ENCODE data around the gene CACNB4. TPM values are rescaled to one million over a fixed set of nuclear protein-coding genes. Genes with fewer than 3 reads are reported as not detected.

CACNB4 gene
- total RNA-seq, 2 donors from 2014 or later = 15.4 to 40.6 TPM

GRCh38 chr2:152106464-152106863 lies 7.6 kb upstream of the CACNB4 start:
- Histone ChIP-seq H3K4me1 (replicated peaks) (no peaks in the 10 kb centered on the region), H3K27ac (no peak overlapping the region), H3K4me3 (no peak overlapping the region), H3K9me3 (no peaks in the 10 kb centered on the region), H3K27me3 (replicated peaks; ENCODE audit: insufficient read depth) (no peaks in the 10 kb centered on the region), H3K36me3 (no peaks in the 10 kb centered on the region)
- WGBS = 81% methylated on average over 4 of the region's 4 CpGs
- intact Hi-C loops (cut with DNase I) = no loop called here
- TF ChIP-seq POLR2AphosphoS5 (IDR thresholded peaks at IDR 0.05) = no peak
- TF ChIP-seq POLR2A (IDR thresholded peaks at IDR 0.05) = no peak
- no peak for TF ChIP-seq CTCF (IDR thresholded peaks at IDR 0.05)
- no peak for DNase-seq (ENCODE audit: low spot score)

GRCh38 chr2:152103271-152103670 lies 4.4 kb upstream of the CACNB4 start:
- Histone ChIP-seq H3K9me3 (no peaks in the 10 kb centered on the region), H3K4me1 (replicated peaks) (peaks cover 2% of the 10 kb centered on the region), H3K27ac (no peak overlapping the region), H3K36me3 (no peaks in the 10 kb centered on the region), H3K4me3 (no peak overlapping the region), H3K27me3 (replicated peaks; ENCODE audit: insufficient read depth) (no peaks in the 10 kb centered on the region)
- DNase-seq (ENCODE audit: low spot score) = no peak
- intact Hi-C loops (cut with DNase I) = no loop called here
- 95% methylated on average over 3 of the region's 3 CpGs for WGBS
- TF ChIP-seq CTCF (IDR thresholded peaks at IDR 0.05) (no peak), POLR2AphosphoS5 (IDR thresholded peaks at IDR 0.05) (no peak), POLR2A (IDR thresholded peaks at IDR 0.05) (no peak)

- Histone ChIP-seq H3K36me3 (no peaks in the 10 kb centered on the region), H3K27ac (no peak overlapping the region), H3K4me3 (no peak overlapping the region), H3K27me3 (replicated peaks; ENCODE audit: insufficient read depth) (no peaks in the 10 kb centered on the region), H3K4me1 (replicated peaks) (peaks cover 2% of the 10 kb centered on the region), H3K9me3 (no peaks in the 10 kb centered on the region)
- no peak for TF ChIP-seq POLR2AphosphoS5 (IDR thresholded peaks at IDR 0.05)
- no peak for TF ChIP-seq POLR2A (IDR thresholded peaks at IDR 0.05)
- TF ChIP-seq CTCF (IDR thresholded peaks at IDR 0.05) = no peak
- 89% methylated on average over 2 of the region's 2 CpGs for WGBS
- DNase-seq (ENCODE audit: low spot score) = no peak
- intact Hi-C loops (cut with DNase I) = no loop called here
Measured at GRCh38 chr2:152100961-152101360, 2.1 kb upstream of the CACNB4 start.

- H3K4me3 ChIP-seq = peak overlapping the region; percentile 64
- no peaks in the 10 kb centered on the region for H3K36me3 ChIP-seq
- 13% methylated on average over 19 of the region's 19 CpGs for WGBS
- no peaks in the 10 kb centered on the region for H3K9me3 ChIP-seq
- intact Hi-C loops (cut with DNase I) = no loop called here
- no peak for TF ChIP-seq POLR2A (IDR thresholded peaks at IDR 0.05)
- TF ChIP-seq CTCF (IDR thresholded peaks at IDR 0.05) = no peak
- no peak for TF ChIP-seq POLR2AphosphoS5 (IDR thresholded peaks at IDR 0.05)
- DNase-seq (ENCODE audit: low spot score) = peak; percentile 37
- H3K27me3 ChIP-seq (replicated peaks; ENCODE audit: insufficient read depth) = no peaks in the 10 kb centered on the region
- H3K27ac ChIP-seq = peak overlapping the region; percentile 79 to 83
- peaks cover 2% of the 10 kb centered on the region for H3K4me1 ChIP-seq (replicated peaks)
Measured at GRCh38 chr2:152099367-152100050, 665 bp upstream of the CACNB4 start.

Data from prostate gland (tissue), 2 donors.